Endothelial cell of umbilical vein (primary cell): ENCODE data around the gene PRKAG2. TPM values are rescaled to one million over a fixed set of nuclear protein-coding genes. Genes with fewer than 3 reads are reported as not detected.

ENCODE experiments used
- BruUV-seq: library from RNA; stranded (reverse); fragments of 400-500 nt; replicated peaks from 2 replicates; lab custom pipeline; 2021; lab: Mats Ljungman, UMichigan
- CTCF ChIA-PET: fragments of 300-600, 350-600 bp; sonication (Branson Sonifier 250); formaldehyde crosslinking; loops from one replicate; lab custom pipeline; 2021; ENCODE audit warnings: antibody characterized with exemption, inconsistent platforms; lab: Charles Lee
- POLR2A ChIA-PET: fragments of 300-600, 350-600 bp; sonication (Branson Sonifier 250); formaldehyde crosslinking; loops from one replicate; lab custom pipeline; 2021; ENCODE audit warnings: antibody characterized with exemption, inconsistent platforms; lab: Charles Lee
- DNase-seq: peaks from one replicate; pipeline ENCODE4 v3.0.0-alpha.2; 2011; ENCODE audit warnings: low read depth, low spot score
- FAIRE-seq: peaks from 2 replicates; lab custom pipeline; 2011; peaks lifted over from hg19 to GRCh38; lab: Jason Lieb, UNC
- H2AFZ ChIP-seq: 2 replicates; pipeline ENCODE4 v1.6.0; 2012; ENCODE audit warnings: low read depth, low read length, control low read depth, inconsistent platforms
- H3K27ac ChIP-seq: 2 replicates; pipeline ENCODE4 v1.5.1; 2011; ENCODE audit warnings: low read depth, mild to moderate bottlenecking, control low read depth, low read length, moderate library complexity; ENCODE audit not compliant: insufficient read depth
- H3K27me3 ChIP-seq, 2 experiments: 2 replicates each; pipeline versions ENCODE4 v1.6.0 to v1.6.1; 2011; ENCODE audit warnings: low read length in 2 of 2, mixed read lengths in 1 of 2; ENCODE audit not compliant: control insufficient read depth in 2 of 2, insufficient read depth in 2 of 2
- H3K36me3 ChIP-seq, 2 experiments: 2 replicates in 1 of 2; 3 replicates in 1 of 2; pipeline ENCODE4 v1.5.1; 2011; ENCODE audit warnings: low read length in 2 of 2, mild to moderate bottlenecking in 1 of 2, moderate library complexity in 1 of 2; ENCODE audit not compliant: control insufficient read depth in 2 of 2, insufficient read depth in 2 of 2; ENCODE audit errors: extremely low read depth in 1 of 2
- H3K4me1 ChIP-seq: 3 replicates; pipeline ENCODE4 v1.5.1; 2011; ENCODE audit warnings: mild to moderate bottlenecking, low read length; ENCODE audit not compliant: control insufficient read depth, insufficient read depth; ENCODE audit errors: extremely low read depth
- H3K4me2 ChIP-seq: 2 replicates; pipeline ENCODE4 v1.6.1; 2011; ENCODE audit warnings: low read length, control low read depth, mixed read lengths; ENCODE audit not compliant: insufficient read depth
- H3K4me3 ChIP-seq, 3 experiments: fragments of 200-600 bp in 1 of 3; sonication (generic), shearing (Covaris generic) in 1 of 3; replicated peaks in 1 of 3; 2 replicates each; pipeline ENCODE4 v1.5.1; 2011 to 2016; ENCODE audit warnings: control low read depth in 3 of 3, low read length in 3 of 3, mild to moderate bottlenecking in 2 of 3, inconsistent platforms in 1 of 3, low read depth in 1 of 3, moderate library complexity in 1 of 3; ENCODE audit not compliant: insufficient read depth in 1 of 3
- H3K79me2 ChIP-seq: 2 replicates; pipeline ENCODE4 v1.6.0; 2012; ENCODE audit warnings: low read length, inconsistent platforms; ENCODE audit not compliant: control insufficient read depth, insufficient read depth
- H3K9ac ChIP-seq: replicated peaks from 2 replicates; pipeline ENCODE3; 2011; ENCODE audit warnings: low read length, control low read depth; ENCODE audit not compliant: insufficient read depth; ENCODE audit errors: extremely low read depth
- H3K9me1 ChIP-seq: replicated peaks from 3 replicates; pipeline ENCODE4 v1.6.0; 2011; ENCODE audit warnings: mild to moderate bottlenecking, low read length; ENCODE audit not compliant: control insufficient read depth, insufficient read depth; ENCODE audit errors: extremely low read depth
- H3K9me3 ChIP-seq: replicated peaks from 2 replicates; pipeline ENCODE4 v1.5.1; 2012; ENCODE audit warnings: low read length, inconsistent platforms; ENCODE audit not compliant: control insufficient read depth, insufficient read depth
- H4K20me1 ChIP-seq: replicated peaks from 2 replicates; pipeline ENCODE3; 2011; ENCODE audit warnings: mild to moderate bottlenecking, low read length; ENCODE audit not compliant: control insufficient read depth, insufficient read depth; ENCODE audit errors: extremely low read depth
- FOS ChIP-seq: IDR thresholded peaks from 2 replicates; pipeline ENCODE4 v1.6.1; 2011; ENCODE audit warnings: mild to moderate bottlenecking, low read length, moderate library complexity, borderline replicate concordance; ENCODE audit not compliant: insufficient read depth
- JUN ChIP-seq: IDR thresholded peaks from 2 replicates; pipeline ENCODE4 v1.6.1; 2011; ENCODE audit warnings: borderline replicate concordance, low read depth; ENCODE audit not compliant: insufficient read length, insufficient read depth
- MAX ChIP-seq: IDR thresholded peaks from 2 replicates; pipeline ENCODE4 v1.6.1; 2011; ENCODE audit not compliant: insufficient read depth, insufficient read length
- MYC ChIP-seq: IDR thresholded peaks from one replicate; pipeline ENCODE4 v1.6.1; 2011; ENCODE audit warnings: mild to moderate bottlenecking, low read depth, low read length
- POLR2A ChIP-seq: IDR thresholded peaks from 2 replicates; pipeline ENCODE4 v1.6.1; 2012; ENCODE audit warnings: low read depth, mild to moderate bottlenecking, control low read depth, low read length
- POLR2AphosphoS5 ChIP-seq: IDR thresholded peaks from 2 replicates; pipeline ENCODE4 v1.6.1; 2012; ENCODE audit warnings: low read depth, mild to moderate bottlenecking, control low read depth, low read length, moderate library complexity; ENCODE audit not compliant: insufficient read depth
- dilution Hi-C: fragments of 300-500 bp; cut with MboI; formaldehyde crosslinking; loops from one replicate; pipeline ENCODE4 v1.15.0; 2019; ENCODE audit warnings: low sequenced_read_pairs; ENCODE audit not compliant: extremely low pct_ligation_motif_present
- intact Hi-C: fragments of 100-400 bp; cut with micrococcal nuclease; formaldehyde crosslinking; loops from one replicate; pipeline ENCODE4 v1.10.0; 2022
- polyA plus RNA-seq, 4 experiments: library from polyadenylated mRNA; depleted of rRNA in 3 of 4; stranded (reverse) in 3 of 4; unstranded in 1 of 4; fragments of >200 nt; gene quantifications; 2 replicates each; pipeline versions ENCODE4 v1.2.1 to v1.2.3, GENCODE V29; 2011 to 2012; ENCODE audit warnings: missing spikeins in 1 of 4
- total RNA-seq: library from RNA; stranded (reverse); gene quantifications from 2 replicates; pipeline ENCODE4 v1.2.3, GENCODE V29; 2021
- TF ChIP-seq, protein P1 (sequence below), 2 donors: IDR thresholded peaks; 1 replicate in 1 of 2; 2 replicates in 1 of 2; pipeline ENCODE4 v1.5.1; 2011; ENCODE audit warnings: low read length in 2 of 2, mild to moderate bottlenecking in 2 of 2, moderate library complexity in 2 of 2, control low read depth in 1 of 2, inconsistent platforms in 1 of 2, low read depth in 1 of 2; ENCODE audit not compliant: insufficient read depth in 1 of 2; ENCODE audit errors: extremely low read depth in 1 of 2

The PRKAG2 gene
- total and polyA plus RNA-seq, 2 donors (not counting 3 experiments of a cell fraction or from before 2014, with no cell fraction given) = 19.3 to 51.5 TPM

- peaks cover 11% of the 10 kb centered on the region for H3K4me1 ChIP-seq
- no peaks in the 10 kb centered on the region for H3K79me2 ChIP-seq
- dilution Hi-C loops (no loop called here), intact Hi-C loops (loop anchor here (1.0 to 5.0 kb wide), 2 partner anchors 41 to 210 kb away; no protein-coding TSS in a partner anchor)
- POLR2A ChIA-PET = no interaction called here
- DNase-seq (no peak), FAIRE-seq (no peak)
- H3K36me3 ChIP-seq = no peaks in the 10 kb centered on the region
- no peak overlapping the region for H3K4me3 ChIP-seq
- peak overlapping the region; percentile 40 for H3K27ac ChIP-seq
- CTCF ChIA-PET = interaction anchor here (0.8 to 2.0 kb wide), 7 partner anchors 8 to 96 kb away, joined by 3 to 8 read pairs (median 3); no protein-coding TSS in a partner anchor
- TF ChIP-seq POLR2AphosphoS5 (no peak), MAX (no peak), POLR2A (no peak), JUN (no peak), MYC (no peak), FOS (no peak)
- TF ChIP-seq, protein P1, sequence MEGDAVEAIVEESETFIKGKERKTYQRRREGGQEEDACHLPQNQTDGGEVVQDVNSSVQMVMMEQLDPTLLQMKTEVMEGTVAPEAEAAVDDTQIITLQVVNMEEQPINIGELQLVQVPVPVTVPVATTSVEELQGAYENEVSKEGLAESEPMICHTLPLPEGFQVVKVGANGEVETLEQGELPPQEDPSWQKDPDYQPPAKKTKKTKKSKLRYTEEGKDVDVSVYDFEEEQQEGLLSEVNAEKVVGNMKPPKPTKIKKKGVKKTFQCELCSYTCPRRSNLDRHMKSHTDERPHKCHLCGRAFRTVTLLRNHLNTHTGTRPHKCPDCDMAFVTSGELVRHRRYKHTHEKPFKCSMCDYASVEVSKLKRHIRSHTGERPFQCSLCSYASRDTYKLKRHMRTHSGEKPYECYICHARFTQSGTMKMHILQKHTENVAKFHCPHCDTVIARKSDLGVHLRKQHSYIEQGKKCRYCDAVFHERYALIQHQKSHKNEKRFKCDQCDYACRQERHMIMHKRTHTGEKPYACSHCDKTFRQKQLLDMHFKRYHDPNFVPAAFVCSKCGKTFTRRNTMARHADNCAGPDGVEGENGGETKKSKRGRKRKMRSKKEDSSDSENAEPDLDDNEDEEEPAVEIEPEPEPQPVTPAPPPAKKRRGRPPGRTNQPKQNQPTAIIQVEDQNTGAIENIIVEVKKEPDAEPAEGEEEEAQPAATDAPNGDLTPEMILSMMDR (IDR thresholded peaks at IDR 0.05; ENCODE audit: extremely low read depth in 1 of 2, insufficient read depth in 1 of 2, low read depth in 1 of 2, low read length in 2 of 2) = no peak
- no peaks in the 10 kb centered on the region for H3K27me3 ChIP-seq
- H3K4me2 ChIP-seq = no peak overlapping the region
- H2AFZ ChIP-seq = no peak overlapping the region
- no peaks in the 10 kb centered on the region for H3K9me1 ChIP-seq
- no peaks in the 10 kb centered on the region for H3K9me3 ChIP-seq
- BruUV-seq = no TSS peak
- no peaks in the 10 kb centered on the region for H4K20me1 ChIP-seq
- H3K9ac ChIP-seq = no peak overlapping the region
Measured at GRCh38 chr7:151728286-151728660, 148.6 kb downstream of the PRKAG2 start.
